Esophagus muscularis mucosa (tissue), 4 donors: Measurements from ENCODE around the gene YBX2.

ENCODE experiments used
- CTCF ChIP-seq, 3 experiments: fragments of 200-600 bp in 2 of 3; fragments of 450-650 bp in 1 of 3; sonication (generic) in 2 of 3; IDR thresholded peaks; one replicate each; pipeline ENCODE4 v1.5.1; 2017 to 2019; ENCODE audit warnings: antibody characterized with exemption in 3 of 3, mild to moderate bottlenecking in 2 of 3, moderate library complexity in 1 of 3
- EP300 ChIP-seq: sonication (generic); formaldehyde crosslinking; IDR thresholded peaks from one replicate; pipeline ENCODE4 v1.6.1; 2017; ENCODE audit warnings: antibody characterized with exemption
- POLR2A ChIP-seq: fragments of 450-650 bp; IDR thresholded peaks from one replicate; pipeline ENCODE4 v1.6.1; 2017; ENCODE audit warnings: antibody characterized with exemption, moderate library complexity, mild to moderate bottlenecking, low read depth
- POLR2AphosphoS5 ChIP-seq, 2 donors: sonication (generic); formaldehyde crosslinking; IDR thresholded peaks; one replicate each; pipeline ENCODE4 v1.6.1; 2017; ENCODE audit warnings: antibody characterized with exemption in 2 of 2

GRCh38 chr17:7282752-7283321 lies 11.6 kb downstream of the YBX2 start:
- TF ChIP-seq EP300 (no peak), CTCF (IDR thresholded peaks at IDR 0.05) (peak in 2 of 3 experiments; percentile 28 to 36), POLR2AphosphoS5 (IDR thresholded peaks at IDR 0.05) (peak in 1 of 2 donors; percentile 73), POLR2A (no peak)
